Skeletal muscle satellite cell (primary cell): Measurements from ENCODE around the gene MMRN1.

ENCODE experiments used
- H3K27me3 ChIP-seq: 2 replicates; pipeline ENCODE4 v1.7.0; 2013; ENCODE audit warnings: low read length; ENCODE audit not compliant: control insufficient read depth, insufficient read depth
- H3K36me3 ChIP-seq: 2 replicates; pipeline ENCODE4 v1.7.0; 2013; ENCODE audit warnings: mild to moderate bottlenecking, control low read depth, low read length; ENCODE audit not compliant: insufficient read depth
- H3K4me1 ChIP-seq: 2 replicates; pipeline ENCODE4 v1.7.0; 2013; ENCODE audit warnings: low read length; ENCODE audit not compliant: control insufficient read depth, insufficient read depth
- H3K4me2 ChIP-seq: 2 replicates; pipeline ENCODE4 v1.7.0; 2013; ENCODE audit warnings: mild to moderate bottlenecking, low read length
- H3K4me3 ChIP-seq: 2 replicates; pipeline ENCODE4 v1.7.0; 2013; ENCODE audit warnings: low read length
- H3K9ac ChIP-seq: 2 replicates; pipeline ENCODE4 v1.7.0; 2013; ENCODE audit warnings: mild to moderate bottlenecking, low read depth, low read length, moderate library complexity
- H3K9me3 ChIP-seq: replicated peaks from 2 replicates; pipeline ENCODE4 v1.7.0; 2013; ENCODE audit warnings: mild to moderate bottlenecking, control low read depth, low read length

The MMRN1 gene

DNA sequence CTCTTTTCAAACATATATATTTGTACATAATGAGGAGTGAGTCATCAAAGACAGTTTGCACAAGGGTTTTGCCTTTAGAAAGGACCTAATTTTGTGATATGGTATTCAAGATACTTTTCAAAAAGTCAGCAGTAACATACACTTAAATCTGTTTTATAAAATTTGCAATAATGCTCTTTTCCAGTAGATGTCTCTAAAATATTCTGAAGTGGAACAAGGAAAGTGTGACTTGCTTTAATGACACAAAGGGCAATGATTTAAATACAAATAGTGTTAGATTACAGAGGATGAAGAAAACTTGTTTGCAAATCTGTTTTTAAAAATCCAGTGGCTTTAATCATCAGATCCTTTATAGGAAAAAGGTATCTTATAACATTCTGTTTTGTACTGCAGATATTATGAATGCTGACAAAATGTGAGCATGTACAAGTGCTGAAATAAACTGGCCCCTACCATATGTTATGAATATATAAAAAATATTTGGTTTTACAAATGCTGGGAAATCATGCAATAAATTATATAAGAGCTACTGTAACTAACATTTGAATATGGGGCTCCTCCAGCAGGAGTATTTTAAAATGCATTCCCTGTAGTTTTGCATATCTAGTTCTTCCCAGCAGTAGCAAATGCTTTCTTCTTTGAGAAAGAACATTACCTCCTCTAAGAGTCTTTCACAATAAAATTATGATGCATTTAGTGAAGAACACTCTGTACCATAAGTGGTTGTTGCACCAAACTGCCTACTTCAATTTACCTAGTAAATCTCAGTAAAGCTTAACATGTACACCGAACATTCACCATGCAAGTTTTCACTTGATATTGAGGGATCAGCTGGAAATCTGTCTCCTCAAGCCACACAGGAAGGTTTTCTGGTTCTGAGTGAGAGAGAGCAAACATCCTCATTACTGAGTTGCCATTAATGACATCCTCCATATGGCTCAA, 20.2 kb downstream of the MMRN1 start:
- H3K9ac ChIP-seq = no peak overlapping the region
- H3K36me3 ChIP-seq = no peaks in the 10 kb centered on the region
- peaks cover 3% of the 10 kb centered on the region for H3K27me3 ChIP-seq
- no peaks in the 10 kb centered on the region for H3K9me3 ChIP-seq
- no peak overlapping the region for H3K4me3 ChIP-seq
- no peaks in the 10 kb centered on the region for H3K4me1 ChIP-seq
- H3K4me2 ChIP-seq = no peak overlapping the region

DNA sequence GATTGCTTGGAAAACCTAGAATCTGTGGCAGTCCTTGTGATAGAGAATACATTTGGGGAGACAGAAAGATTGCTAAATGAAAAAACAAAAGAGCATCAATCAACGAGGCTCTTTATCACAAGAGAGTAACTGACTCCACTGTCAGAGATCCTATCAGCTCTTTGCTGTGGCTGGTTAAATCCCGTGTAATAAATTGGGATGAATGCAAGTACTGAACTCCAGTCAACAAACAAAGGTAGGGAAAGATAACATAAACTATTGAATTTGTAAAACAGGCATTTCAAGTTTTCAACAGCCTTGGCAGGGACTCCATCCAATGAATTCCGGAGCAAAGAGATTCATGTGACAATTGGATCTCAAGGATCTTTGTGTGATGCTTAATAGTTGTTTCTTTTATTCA, 21.3 kb downstream of the MMRN1 start:
- no peaks in the 10 kb centered on the region for H3K4me1 ChIP-seq
- H3K9me3 ChIP-seq = no peaks in the 10 kb centered on the region
- H3K4me2 ChIP-seq = no peak overlapping the region
- no peak overlapping the region for H3K9ac ChIP-seq
- no peaks in the 10 kb centered on the region for H3K36me3 ChIP-seq
- no peak overlapping the region for H3K4me3 ChIP-seq
- peaks cover 4% of the 10 kb centered on the region for H3K27me3 ChIP-seq

GRCh38 chr4:89922848-89923416, 28.3 kb downstream of the MMRN1 start:
- peaks cover 10% of the 10 kb centered on the region for H3K27me3 ChIP-seq
- H3K4me1 ChIP-seq = no peaks in the 10 kb centered on the region
- H3K36me3 ChIP-seq = no peaks in the 10 kb centered on the region
- H3K9me3 ChIP-seq = no peaks in the 10 kb centered on the region
- H3K4me3 ChIP-seq = no peak overlapping the region
- H3K9ac ChIP-seq = no peak overlapping the region
- no peak overlapping the region for H3K4me2 ChIP-seq

DNA sequence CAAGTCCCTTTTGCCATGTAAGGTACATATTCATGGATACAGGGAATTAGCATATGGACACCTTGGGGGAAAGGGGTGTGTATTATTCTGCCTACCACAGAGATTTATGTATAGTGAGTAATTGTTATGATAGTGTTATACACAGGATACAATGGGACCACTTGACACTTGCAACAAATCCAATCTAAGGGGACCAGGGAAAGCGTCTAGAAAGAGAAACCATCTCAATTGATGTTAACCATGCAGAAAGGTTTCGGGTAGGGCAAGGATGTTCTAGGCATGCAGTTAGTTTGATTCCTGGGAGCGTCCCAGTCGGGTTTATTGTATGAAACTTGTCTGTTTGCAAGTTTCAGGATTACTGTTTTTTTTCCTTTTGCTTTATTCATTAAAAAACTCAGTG, 34.2 kb downstream of the MMRN1 start:
- Histone ChIP-seq H3K36me3 (no peaks in the 10 kb centered on the region), H3K4me3 (no peak overlapping the region), H3K4me1 (no peaks in the 10 kb centered on the region), H3K9ac (no peak overlapping the region), H3K9me3 (no peaks in the 10 kb centered on the region), H3K4me2 (no peak overlapping the region), H3K27me3 (peaks cover 4% of the 10 kb centered on the region)

- Histone ChIP-seq H3K4me1 (no peaks in the 10 kb centered on the region), H3K4me2 (no peak overlapping the region), H3K36me3 (no peaks in the 10 kb centered on the region), H3K27me3 (peaks cover 4% of the 10 kb centered on the region), H3K9me3 (no peaks in the 10 kb centered on the region), H3K9ac (no peak overlapping the region), H3K4me3 (no peak overlapping the region)
These were observed 34.9 kb downstream of the MMRN1 start for GRCh38 chr4:89929425-89930159.

DNA sequence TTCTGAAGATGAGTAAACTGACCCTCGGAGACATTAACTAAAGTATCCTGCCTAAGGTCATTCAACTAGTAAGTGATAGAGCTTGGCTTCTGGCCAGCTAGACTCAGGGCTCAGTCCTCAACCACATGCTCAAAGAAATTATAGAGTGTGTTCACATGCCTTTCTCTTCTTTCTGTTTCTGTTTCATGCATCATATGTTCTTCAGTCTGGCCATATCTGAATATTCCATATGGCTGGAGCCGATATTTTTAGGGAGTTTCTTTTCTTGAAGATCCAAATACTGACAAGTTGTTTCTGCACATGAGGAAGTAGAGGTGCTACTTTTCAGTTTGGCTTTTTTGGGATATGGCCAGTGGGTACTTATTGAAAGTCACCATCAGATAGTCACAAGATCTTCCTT, 44.9 kb downstream of the MMRN1 start:
- H3K36me3 ChIP-seq = no peaks in the 10 kb centered on the region
- H3K4me3 ChIP-seq = no peak overlapping the region
- H3K4me2 ChIP-seq = no peak overlapping the region
- no peaks in the 10 kb centered on the region for H3K27me3 ChIP-seq
- H3K9me3 ChIP-seq = no peaks in the 10 kb centered on the region
- H3K9ac ChIP-seq = no peak overlapping the region
- no peaks in the 10 kb centered on the region for H3K4me1 ChIP-seq

GRCh38 chr4:89939994-89940393, 45.3 kb downstream of the MMRN1 start:
- no peak overlapping the region for H3K9ac ChIP-seq
- no peaks in the 10 kb centered on the region for H3K36me3 ChIP-seq
- no peaks in the 10 kb centered on the region for H3K27me3 ChIP-seq
- no peak overlapping the region for H3K4me3 ChIP-seq
- no peaks in the 10 kb centered on the region for H3K9me3 ChIP-seq
- H3K4me2 ChIP-seq = no peak overlapping the region
- H3K4me1 ChIP-seq = no peaks in the 10 kb centered on the region

GRCh38 chr4:89942811-89943210, 48.2 kb downstream of the MMRN1 start:
- Histone ChIP-seq H3K9me3 (no peaks in the 10 kb centered on the region), H3K4me3 (no peak overlapping the region), H3K4me1 (no peaks in the 10 kb centered on the region), H3K27me3 (no peaks in the 10 kb centered on the region), H3K9ac (no peak overlapping the region), H3K36me3 (no peaks in the 10 kb centered on the region), H3K4me2 (no peak overlapping the region)

GRCh38 chr4:89949782-89950387, 55.2 kb downstream of the MMRN1 start:
- Histone ChIP-seq H3K36me3 (no peaks in the 10 kb centered on the region), H3K4me3 (no peak overlapping the region), H3K9me3 (no peaks in the 10 kb centered on the region), H3K27me3 (no peaks in the 10 kb centered on the region), H3K4me1 (no peaks in the 10 kb centered on the region), H3K4me2 (no peak overlapping the region), H3K9ac (no peak overlapping the region)

- no peaks in the 10 kb centered on the region for H3K4me1 ChIP-seq
- no peaks in the 10 kb centered on the region for H3K36me3 ChIP-seq
- H3K9ac ChIP-seq = no peak overlapping the region
- H3K9me3 ChIP-seq = no peaks in the 10 kb centered on the region
- H3K4me3 ChIP-seq = no peak overlapping the region
- H3K4me2 ChIP-seq = no peak overlapping the region
- no peaks in the 10 kb centered on the region for H3K27me3 ChIP-seq
These were observed 57.8 kb downstream of the MMRN1 start for GRCh38 chr4:89952458-89952857.

DNA sequence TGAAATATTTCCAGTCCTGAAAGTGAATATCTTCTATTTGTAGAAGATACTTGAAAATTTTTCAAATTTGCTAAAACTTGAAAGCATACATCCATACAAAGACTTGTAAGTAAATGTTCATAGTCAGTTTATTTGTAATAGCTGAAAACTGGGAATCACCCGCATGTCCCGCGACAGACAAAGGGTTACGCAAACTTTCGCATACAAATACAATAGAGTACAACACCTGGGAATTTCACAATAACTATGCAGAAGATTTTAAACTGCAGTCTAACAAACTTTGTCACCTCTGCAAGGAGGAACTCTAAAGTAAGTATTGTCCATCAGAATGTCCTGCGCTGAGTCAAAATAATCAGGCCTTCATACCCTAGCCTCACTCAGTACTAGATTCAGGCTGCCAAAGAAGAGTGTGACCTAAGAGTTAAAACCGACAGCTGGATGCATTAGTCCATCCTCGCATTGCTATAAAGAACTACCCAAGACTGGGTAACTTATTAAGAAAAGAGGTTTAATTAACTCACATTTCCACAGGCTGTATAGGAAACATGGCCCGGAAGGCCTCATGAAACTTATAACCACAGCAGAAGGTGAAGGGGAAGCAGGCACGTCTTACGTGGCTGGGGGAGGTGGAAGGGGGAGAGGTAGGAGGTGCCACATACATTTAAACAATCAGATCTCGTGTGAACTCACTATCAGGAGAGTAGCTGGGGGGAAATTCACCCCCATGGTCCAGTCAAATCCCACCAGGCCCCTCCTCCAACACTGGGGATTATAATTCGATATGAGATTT, 60.4 kb downstream of the MMRN1 start:
- no peaks in the 10 kb centered on the region for H3K36me3 ChIP-seq
- H3K4me2 ChIP-seq = no peak overlapping the region
- H3K9ac ChIP-seq = no peak overlapping the region
- no peaks in the 10 kb centered on the region for H3K4me1 ChIP-seq
- H3K27me3 ChIP-seq = no peaks in the 10 kb centered on the region
- no peaks in the 10 kb centered on the region for H3K9me3 ChIP-seq
- H3K4me3 ChIP-seq = no peak overlapping the region
